Small intestine (tissue), 7 donors: ENCODE measurements around the gene COL23A1. TPM values are rescaled to one million over a fixed set of nuclear protein-coding genes. Genes with fewer than 3 reads are reported as not detected.

Experiments used
- DNase-seq, 2 donors: peaks; one replicate each; pipeline versions ENCODE4 v3.0.0 to v3.0.0-alpha.2; 2013
- FAIRE-seq: peaks from 2 replicates; lab custom pipeline; 2012; peaks lifted over from hg19 to GRCh38; lab: Jason Lieb, UNC
- H3K27ac ChIP-seq, 3 donors: one replicate each; pipeline ENCODE4 v1.5.1; 2013; ENCODE audit warnings: low read length in 2 of 3, mild to moderate bottlenecking in 2 of 3, control low read depth in 1 of 3, inconsistent platforms in 1 of 3, low read depth in 1 of 3, moderate library complexity in 1 of 3
- H3K27me3 ChIP-seq, 3 donors: one replicate each; pipeline ENCODE4 v1.6.1; 2013; ENCODE audit warnings: low read length in 3 of 3, inconsistent platforms in 1 of 3; ENCODE audit not compliant: control insufficient read depth in 3 of 3, insufficient read depth in 3 of 3
- H3K36me3 ChIP-seq, 3 donors: one replicate each; pipeline ENCODE4 v1.6.1; 2013; ENCODE audit warnings: low read length in 3 of 3, inconsistent platforms in 1 of 3, low read depth in 1 of 3, mild to moderate bottlenecking in 1 of 3, moderate library complexity in 1 of 3; ENCODE audit not compliant: control insufficient read depth in 3 of 3, insufficient read depth in 2 of 3
- H3K4me1 ChIP-seq, 3 donors: one replicate each; pipeline ENCODE4 v1.6.1; 2013; ENCODE audit warnings: low read length in 2 of 3, inconsistent platforms in 1 of 3, low read depth in 1 of 3, mild to moderate bottlenecking in 1 of 3, moderate library complexity in 1 of 3; ENCODE audit not compliant: control insufficient read depth in 3 of 3, insufficient read depth in 2 of 3
- H3K4me3 ChIP-seq, 3 donors: one replicate each; pipeline ENCODE4 v1.5.1; 2013; ENCODE audit warnings: low read length in 3 of 3, control low read depth in 1 of 3, inconsistent platforms in 1 of 3, low read depth in 1 of 3, mild to moderate bottlenecking in 1 of 3, moderate library complexity in 1 of 3
- H3K9me3 ChIP-seq, 2 donors: one replicate each; pipeline ENCODE4 v1.6.1; 2013; ENCODE audit warnings: low read depth in 1 of 2, low read length in 1 of 2; ENCODE audit not compliant: control insufficient read depth in 2 of 2, insufficient read depth in 1 of 2
- WGBS, 3 donors: extraction: QIAGEN DNeasy Blood & Tissue Kit; methylation state at CpG; one replicate each; pipeline ENCODE4 v1.1.7; 2013; 5-methylcytosine and 5-hydroxymethylcytosine counted together
- polyA plus RNA-seq, 4 donors: library from polyadenylated mRNA; stranded (reverse) in 3 of 4; unstranded in 1 of 4; fragments of 200-250 nt in 3 of 4; fragments of 120-200 nt in 1 of 4; gene quantifications; one replicate each; pipeline versions ENCODE4 v1.2.1 to v1.2.3, GENCODE V29; 2013
- donor health status: healthy with polysubstance abuse.
- donor health status: control.
- donor health status: control.
- donor health status: Bipolar disorder and iron deficiency.
- donor health status: healthy.

Gene COL23A1
- polyA plus RNA-seq, 4 donors, result 1.4 to 3.2 (median 1.6) TPM; not detected in 1

DNA sequence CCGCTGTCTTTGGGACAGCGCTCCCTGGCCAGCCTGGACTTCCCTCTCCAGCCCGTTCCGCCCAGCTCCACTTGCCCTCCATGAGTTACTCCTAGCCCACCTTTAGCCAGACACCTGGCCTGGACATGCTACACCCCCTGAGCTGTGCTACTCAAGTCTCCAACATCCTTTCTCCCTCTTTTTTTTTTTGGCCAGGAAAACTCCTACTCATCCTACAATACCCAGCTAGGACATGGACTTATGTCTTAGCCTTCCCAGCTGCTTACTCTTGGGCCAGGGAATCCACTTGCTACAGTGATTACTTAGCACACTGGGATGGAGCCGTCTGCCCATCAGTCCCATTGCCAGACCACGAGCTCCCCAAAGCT lies 264.9 kb downstream of the COL23A1 start:
- WGBS, 3 donors, result 93 to 95% (median 93%) methylated on average over 6 of the region's 6 CpGs
- H3K4me3 ChIP-seq, result no peak overlapping the region

DNA sequence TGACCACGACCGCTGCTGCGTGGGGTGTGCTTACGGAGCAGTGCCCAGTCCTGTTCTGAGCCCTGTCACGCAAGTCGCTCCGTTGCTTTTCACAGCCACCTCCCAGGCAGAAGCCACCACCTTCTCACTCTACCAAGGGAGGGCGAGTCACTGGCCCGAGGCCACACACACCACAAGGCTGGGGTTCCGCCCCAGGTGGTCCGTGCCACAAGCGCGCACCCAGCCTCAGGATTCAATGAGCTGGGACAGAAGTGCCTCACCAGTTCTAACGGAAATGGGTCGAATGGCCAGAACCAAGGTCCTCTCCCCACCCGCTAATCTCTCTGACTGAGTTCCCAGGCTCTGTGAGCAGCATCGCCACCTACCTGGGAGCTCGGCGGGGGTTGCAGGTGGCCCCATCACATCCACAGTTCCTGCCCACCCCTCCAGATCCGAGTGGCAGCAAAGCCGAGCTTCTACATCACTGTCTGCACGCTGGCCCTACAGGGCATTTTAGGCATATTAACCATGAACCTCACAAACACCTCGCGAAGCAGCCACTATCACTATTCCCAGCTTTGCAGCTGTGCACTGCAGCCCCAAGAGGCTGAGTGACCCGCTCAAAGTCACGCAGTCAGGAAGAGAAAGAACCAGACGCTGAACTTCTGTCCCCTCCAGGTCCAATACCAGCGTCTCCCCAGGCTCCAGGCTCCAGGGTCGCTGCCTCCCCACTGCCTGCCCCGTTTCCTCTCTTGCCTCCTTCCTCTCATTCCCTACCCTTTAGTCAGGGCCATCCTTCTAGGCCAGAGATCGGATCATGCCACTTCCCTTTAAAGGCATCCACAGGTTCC lies 265.5 kb downstream of the COL23A1 start:
- no peaks in the 10 kb centered on the region for H3K27me3 ChIP-seq
- no peak for DNase-seq
- no peaks in the 10 kb centered on the region for H3K36me3 ChIP-seq
- H3K9me3 ChIP-seq, result no peaks in the 10 kb centered on the region
- no peak overlapping the region for H3K27ac ChIP-seq
- 76 to 80% (median 78%) methylated on average over 30 to 31 of the region's 31 CpGs for WGBS, 3 donors
- no peak overlapping the region for H3K4me3 ChIP-seq
- no peaks in the 10 kb centered on the region for H3K4me1 ChIP-seq
- no peak for FAIRE-seq

More for the DNA sequence above, 264.9 kb downstream of the COL23A1 start:
- Histone ChIP-seq H3K9me3 (no peaks in the 10 kb centered on the region), H3K4me1 (no peaks in the 10 kb centered on the region), H3K36me3 (no peaks in the 10 kb centered on the region), H3K27ac (peak overlapping the region in 2 of 3 donors; percentile 14 to 45), H3K27me3 (no peaks in the 10 kb centered on the region)
- DNase-seq (no peak), FAIRE-seq (no peak)

GRCh38 chr5:178323961-178324360 lies 266.2 kb downstream of the COL23A1 start:
- H3K27ac ChIP-seq, result no peak overlapping the region
- H3K4me1 ChIP-seq, result no peaks in the 10 kb centered on the region
- no peak overlapping the region for H3K4me3 ChIP-seq
- no peak for FAIRE-seq
- DNase-seq, result no peak
- no peaks in the 10 kb centered on the region for H3K36me3 ChIP-seq
- H3K27me3 ChIP-seq, result no peaks in the 10 kb centered on the region
- H3K9me3 ChIP-seq, result no peaks in the 10 kb centered on the region
- WGBS, 3 donors, result 63 to 72% (median 66%) methylated on average over 7 of the region's 7 CpGs

- 68 to 79% (median 78%) methylated on average over 6 of the region's 6 CpGs for WGBS, 3 donors
- no peaks in the 10 kb centered on the region for H3K27me3 ChIP-seq
- no peaks in the 10 kb centered on the region for H3K9me3 ChIP-seq
- FAIRE-seq, result no peak
- H3K4me3 ChIP-seq, result no peak overlapping the region
- H3K4me1 ChIP-seq, result no peaks in the 10 kb centered on the region
- H3K36me3 ChIP-seq, result no peaks in the 10 kb centered on the region
- no peak overlapping the region for H3K27ac ChIP-seq
- DNase-seq, result no peak
These were observed 266.7 kb downstream of the COL23A1 start for GRCh38 chr5:178323541-178323865.

GRCh38 chr5:178322736-178323540 lies 267.3 kb downstream of the COL23A1 start:
- no peak overlapping the region for H3K27ac ChIP-seq
- no peaks in the 10 kb centered on the region for H3K36me3 ChIP-seq
- H3K4me1 ChIP-seq, result no peaks in the 10 kb centered on the region
- no peak overlapping the region for H3K4me3 ChIP-seq
- FAIRE-seq, result no peak
- 75 to 84% (median 78%) methylated on average over 14 of the region's 14 CpGs for WGBS, 3 donors
- DNase-seq, result no peak
- H3K9me3 ChIP-seq, result peaks cover 0 to under 1% of the 10 kb centered on the region in 2 donors
- no peaks in the 10 kb centered on the region for H3K27me3 ChIP-seq

DNA sequence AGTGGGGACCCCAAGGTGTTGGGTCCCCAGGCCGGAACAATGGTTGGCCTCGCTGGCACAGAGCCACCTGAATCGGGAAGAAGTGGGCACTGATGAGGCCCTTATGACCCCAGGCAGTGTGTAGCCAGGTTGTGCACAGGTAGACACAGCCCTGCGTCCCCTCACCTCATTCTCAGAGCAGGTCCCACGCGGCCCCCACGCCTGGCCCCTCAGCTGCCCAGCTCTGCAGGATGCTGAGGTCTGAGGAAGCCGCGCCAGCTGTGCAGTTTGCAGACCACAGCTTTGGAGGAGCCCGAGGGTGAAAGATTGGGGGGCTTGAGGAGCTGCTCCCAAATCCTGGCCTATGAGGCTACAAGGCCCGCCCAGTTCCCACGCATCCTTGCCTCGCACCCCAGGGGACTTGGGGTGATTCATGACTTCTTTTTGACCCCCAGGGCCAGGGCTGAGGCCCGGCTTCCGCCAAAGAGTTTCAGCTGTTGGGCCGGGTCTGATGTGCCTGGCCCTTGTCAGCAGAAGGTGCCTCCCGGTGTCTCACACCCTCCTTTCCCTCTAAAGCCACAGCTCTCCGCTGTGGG lies 269.8 kb downstream of the COL23A1 start:
- no peak overlapping the region for H3K27ac ChIP-seq
- H3K4me1 ChIP-seq, result no peaks in the 10 kb centered on the region
- WGBS, 3 donors, result 77 to 78% (median 78%) methylated on average over 18 of the region's 18 CpGs
- H3K27me3 ChIP-seq, result no peaks in the 10 kb centered on the region
- DNase-seq (no peak), FAIRE-seq (no peak)
- peaks cover 0 to 5% of the 10 kb centered on the region in 2 donors for H3K9me3 ChIP-seq
- H3K36me3 ChIP-seq, result no peaks in the 10 kb centered on the region
- H3K4me3 ChIP-seq, result no peak overlapping the region

GRCh38 chr5:178319541-178320041 lies 270.6 kb downstream of the COL23A1 start:
- Histone ChIP-seq H3K4me3 (no peak overlapping the region), H3K27me3 (no peaks in the 10 kb centered on the region), H3K27ac (no peak overlapping the region), H3K36me3 (no peaks in the 10 kb centered on the region), H3K4me1 (no peaks in the 10 kb centered on the region), H3K9me3 (peaks cover 0 to 5% of the 10 kb centered on the region in 2 donors)
- FAIRE-seq, result no peak
- DNase-seq, result no peak
- 87 to 90% (median 90%) methylated on average over 20 of the region's 20 CpGs for WGBS, 3 donors

DNA sequence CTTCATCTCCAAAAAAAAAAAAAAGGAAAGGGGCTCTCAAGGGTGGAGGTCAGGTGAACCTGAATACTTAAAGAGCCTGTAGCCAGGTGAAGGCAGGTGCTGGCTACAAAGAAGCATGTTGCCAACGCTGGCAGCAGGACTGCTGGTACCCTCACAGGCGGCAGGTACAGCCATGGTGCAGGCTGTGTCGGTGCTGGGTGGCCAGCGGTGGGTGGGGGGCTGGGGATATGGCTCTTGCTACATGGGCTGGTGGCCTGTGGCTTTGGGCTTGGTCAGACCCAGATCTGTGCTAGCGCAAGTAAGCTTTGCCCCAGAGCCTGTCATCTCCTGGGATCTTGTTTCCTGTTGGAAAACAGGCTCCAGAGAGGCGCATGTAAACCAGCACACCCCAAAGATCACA lies 271.3 kb downstream of the COL23A1 start:
- FAIRE-seq (no peak), DNase-seq (no peak)
- Histone ChIP-seq H3K36me3 (no peaks in the 10 kb centered on the region), H3K27ac (no peak overlapping the region), H3K4me1 (no peaks in the 10 kb centered on the region), H3K9me3 (peaks cover 0 to 5% of the 10 kb centered on the region in 2 donors), H3K27me3 (no peaks in the 10 kb centered on the region), H3K4me3 (no peak overlapping the region)
- WGBS, 3 donors, result 89 to 93% (median 90%) methylated on average over 6 of the region's 6 CpGs
